HG03196 (cell line): ENCODE data around the gene FAM89A.
"Not testable (repeated sequence)": the region's sequence is repeated elsewhere in the genome, so short reads cannot be mapped to it uniquely, and the experiment has no call there.

ENCODE experiments used
- ATAC-seq: cut with Tn5 transposase; IDR thresholded peaks from one replicate; pipeline ENCODE4 v1.9.1; 2021; ENCODE audit not compliant: unreplicated experiment

The FAM89A gene

GRCh38 chr1:231035799-231036198, 4.3 kb downstream of the FAM89A start:
- no peak for ATAC-seq

- no peak for ATAC-seq
Observed at GRCh38 chr1:231032963-231033362, 7.1 kb downstream of the FAM89A start.

GRCh38 chr1:231029841-231030240, 10.2 kb downstream of the FAM89A start:
- ATAC-seq, result no peak

GRCh38 chr1:231029247-231029646, 10.8 kb downstream of the FAM89A start:
- not testable (repeated sequence) for ATAC-seq

GRCh38 chr1:231028682-231029081, 11.4 kb downstream of the FAM89A start:
- ATAC-seq, result no peak

- ATAC-seq, result no peak
Observed at GRCh38 chr1:231027971-231028370, 12.1 kb downstream of the FAM89A start.

- no peak for ATAC-seq
Observed at GRCh38 chr1:231027136-231027925, 12.7 kb downstream of the FAM89A start.

GRCh38 chr1:231026576-231026975, 13.5 kb downstream of the FAM89A start:
- no peak for ATAC-seq

GRCh38 chr1:231023150-231023549, 16.9 kb downstream of the FAM89A start:
- ATAC-seq, result no peak

- ATAC-seq, result not testable (repeated sequence)
Observed at GRCh38 chr1:231022543-231022942, 17.5 kb downstream of the FAM89A start.

- no peak for ATAC-seq
Observed at GRCh38 chr1:231021540-231022031, 18.5 kb downstream of the FAM89A start.

- no peak for ATAC-seq
Observed at GRCh38 chr1:231020816-231021215, 19.2 kb downstream of the FAM89A start.

GRCh38 chr1:231020139-231020601, 19.9 kb downstream of the FAM89A start:
- ATAC-seq, result no peak

- ATAC-seq, result no peak
Observed at GRCh38 chr1:231019711-231020110, 20.3 kb downstream of the FAM89A start.

- ATAC-seq, result no peak
Observed at GRCh38 chr1:231016966-231017365, 23.1 kb downstream of the FAM89A start.

GRCh38 chr1:231016234-231016633, 23.8 kb downstream of the FAM89A start:
- no peak for ATAC-seq

- ATAC-seq, result no peak
Observed at GRCh38 chr1:231013391-231014015, 26.6 kb downstream of the FAM89A start.

- no peak for ATAC-seq
Observed at GRCh38 chr1:231011963-231012362, 28.1 kb downstream of the FAM89A start.

GRCh38 chr1:231011360-231011759, 28.7 kb downstream of the FAM89A start:
- ATAC-seq, result no peak

- not testable (repeated sequence) for ATAC-seq
Observed at GRCh38 chr1:231007535-231007934, 32.5 kb downstream of the FAM89A start.

- ATAC-seq, result no peak
Observed at GRCh38 chr1:231001892-231002291, 38.2 kb downstream of the FAM89A start.

GRCh38 chr1:231000639-231001038, 39.4 kb downstream of the FAM89A start:
- ATAC-seq, result no peak
